Liver (tissue), 3 donors: ENCODE measurements around the gene FRYL.

Source experiments
- ATF3 ChIP-seq: IDR thresholded peaks from 2 replicates; pipeline ENCODE4 v1.6.1; 2016; ENCODE audit warnings: antibody characterized with exemption
- CTCF ChIP-seq: fragments of 150-350 bp; IDR thresholded peaks from 2 replicates; pipeline ENCODE4 v1.5.1; 2017; ENCODE audit warnings: improper control_type of control experiment, low read depth, low read length; ENCODE audit not compliant: missing input control
- EGR1 ChIP-seq, 2 donors: IDR thresholded peaks; 2 replicates each; pipeline ENCODE4 v1.6.1; 2016 to 2018; ENCODE audit warnings: antibody characterized with exemption in 2 of 2, low read depth in 2 of 2
- FOXA1 ChIP-seq: IDR thresholded peaks from 2 replicates; pipeline ENCODE4 v1.6.1; 2016; ENCODE audit warnings: antibody characterized with exemption
- GABPA ChIP-seq, 2 donors: IDR thresholded peaks in 1 of 2; conservative IDR thresholded peaks in 1 of 2; 2 replicates each; pipeline ENCODE4 v1.6.1; 2016; ENCODE audit warnings: antibody characterized with exemption in 2 of 2, mild to moderate bottlenecking in 1 of 2, moderate library complexity in 1 of 2
- JUND ChIP-seq, 2 donors: IDR thresholded peaks; 2 replicates each; pipeline ENCODE4 v1.6.1; 2016; ENCODE audit warnings: antibody characterized with exemption in 2 of 2
- MAX ChIP-seq: IDR thresholded peaks from 2 replicates; pipeline ENCODE4 v1.6.1; 2016; ENCODE audit warnings: antibody characterized with exemption
- RAD21 ChIP-seq, 2 donors: IDR thresholded peaks; 2 replicates each; pipeline ENCODE4 v1.6.1; 2016; ENCODE audit warnings: antibody characterized with exemption in 2 of 2, mild to moderate bottlenecking in 2 of 2
- REST ChIP-seq: IDR thresholded peaks from 2 replicates; pipeline ENCODE4 v1.6.1; 2016; ENCODE audit warnings: antibody characterized with exemption, mild to moderate bottlenecking
- RXRA ChIP-seq, 2 donors: IDR thresholded peaks; 2 replicates each; pipeline ENCODE4 v1.6.1; 2017 to 2018; ENCODE audit warnings: antibody characterized with exemption in 2 of 2, mild to moderate bottlenecking in 1 of 2
- TAF1 ChIP-seq: conservative IDR thresholded peaks from 2 replicates; pipeline ENCODE4 v1.6.1; 2016; ENCODE audit warnings: antibody characterized with exemption, mild to moderate bottlenecking
- YY1 ChIP-seq: IDR thresholded peaks from 2 replicates; pipeline ENCODE4 v1.6.1; 2016; ENCODE audit warnings: antibody characterized with exemption, mild to moderate bottlenecking
- donor health status: healthy.
- donor health status: healthy.

GRCh38 chr4:48481581-48481980, 298.5 kb downstream of the FRYL start:
- TF ChIP-seq MAX = no peak
- no peak for TF ChIP-seq CTCF
- no peak for TF ChIP-seq RAD21 (IDR thresholded peaks at IDR 0.05)
- TF ChIP-seq JUND (IDR thresholded peaks at IDR 0.05) = no peak
- TF ChIP-seq ATF3 = no peak
- no peak for TF ChIP-seq GABPA (IDR thresholded peaks at IDR 0.05 in 1 of 2, conservative IDR thresholded peaks at IDR 0.05 in 1 of 2)
- no peak for TF ChIP-seq REST
- TF ChIP-seq YY1 = no peak
- no peak for TF ChIP-seq FOXA1
- no peak for TF ChIP-seq RXRA (IDR thresholded peaks at IDR 0.05)
- TF ChIP-seq TAF1 = no peak
- TF ChIP-seq EGR1 (IDR thresholded peaks at IDR 0.05; ENCODE audit: low read depth in 2 of 2) = no peak
